Cerebellar nuclear complex (tissue), 1 donor: ENCODE measurements around the gene FBN3.
"Not testable (repeated sequence)": the region's sequence is repeated elsewhere in the genome, so short reads cannot be mapped to it uniquely, and the experiment has no call there.

Source experiments
- DNase-seq, 2 experiments: peaks; one replicate each; lab custom pipeline; 2025; lab: John Stamatoyannopoulos, UW

The FBN3 gene

DNA sequence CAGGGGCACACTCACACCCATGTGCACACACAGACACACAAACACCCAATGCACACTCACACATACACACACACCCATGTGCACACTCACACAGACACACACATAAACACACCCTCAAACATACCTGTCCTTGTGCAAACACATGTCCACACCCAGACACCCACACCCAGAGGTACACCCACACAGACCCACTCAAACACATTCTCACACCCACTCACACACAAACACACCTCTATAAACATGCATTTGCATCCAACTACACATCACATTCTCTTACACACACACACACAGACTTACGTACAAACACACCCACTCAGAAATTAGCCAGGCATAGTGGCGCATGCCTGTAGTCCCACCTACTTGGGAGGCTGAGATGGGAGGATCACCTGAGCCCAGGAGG is 31.4 kb downstream of the FBN3 start:
- no peak for DNase-seq

DNA sequence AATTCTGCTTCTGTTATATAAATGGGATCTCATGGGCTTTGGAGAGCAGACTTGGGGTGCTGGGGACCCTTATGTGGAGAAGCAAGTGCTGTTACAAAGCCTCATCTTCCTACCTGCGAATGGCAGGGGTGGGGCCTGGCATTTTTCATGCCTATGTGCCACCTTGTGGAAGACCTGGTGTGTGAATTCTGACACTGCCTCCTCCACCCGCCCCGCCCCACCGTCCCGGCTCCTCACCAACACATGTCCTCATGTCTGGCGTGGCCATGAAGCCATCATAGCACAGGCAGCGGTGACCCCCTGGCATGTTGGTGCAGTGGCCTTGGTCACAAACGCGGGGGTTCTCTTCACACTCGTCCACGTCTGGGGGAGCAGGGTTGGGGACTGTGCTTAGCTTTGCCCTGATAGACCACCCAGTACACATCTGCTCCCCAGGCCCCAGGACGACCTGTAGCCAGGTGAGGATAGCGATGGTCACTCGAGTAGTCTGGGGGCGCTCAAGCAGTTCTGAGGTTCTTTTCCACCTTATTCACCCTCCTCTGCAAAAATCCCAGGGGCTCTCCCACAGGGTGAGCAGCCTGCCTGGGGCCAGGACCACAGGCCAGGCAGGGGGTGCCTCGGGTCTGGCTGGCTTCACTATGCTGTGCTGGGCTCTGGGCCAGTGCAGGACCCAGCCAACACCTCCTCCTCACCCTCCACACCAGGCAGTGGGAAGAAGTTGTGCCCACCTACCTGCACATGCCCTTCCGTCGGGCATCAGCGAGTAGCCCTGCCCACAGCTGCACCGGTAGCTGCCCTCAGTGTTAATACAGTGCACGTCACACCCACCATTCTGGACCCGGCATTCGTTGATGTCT is 32.7 kb downstream of the FBN3 start:
- no peak for DNase-seq

DNA sequence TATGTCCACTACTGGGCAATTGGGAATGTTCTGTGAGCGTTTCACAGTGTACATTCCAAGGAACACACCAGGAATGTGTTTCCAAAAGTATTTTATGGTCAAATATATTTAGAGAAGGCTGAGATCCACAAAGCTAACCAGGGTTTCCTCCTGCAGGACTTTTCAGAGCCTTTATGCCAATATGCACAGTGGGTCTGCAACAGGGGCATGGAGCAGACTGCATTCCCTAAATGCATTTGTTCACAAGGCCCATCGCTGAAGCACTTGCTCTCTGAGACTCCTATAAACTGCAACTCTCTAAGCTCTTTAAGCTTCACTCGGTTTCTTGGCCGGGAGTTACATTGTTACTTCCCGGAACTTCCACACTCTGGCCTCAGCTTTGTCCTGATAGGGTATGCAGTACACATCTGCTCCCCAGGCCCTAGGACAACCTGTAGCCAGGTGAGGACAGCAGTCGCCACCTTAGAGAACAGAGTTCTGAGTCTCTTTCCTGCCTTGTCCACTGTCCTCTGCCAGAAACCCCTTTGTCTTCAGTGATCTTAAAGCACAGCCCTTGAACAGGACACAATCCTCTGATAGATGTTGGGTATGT is 33.5 kb downstream of the FBN3 start:
- DNase-seq = no peak

GRCh38 chr19:8113017-8113416 is 36.4 kb downstream of the FBN3 start:
- no peak for DNase-seq

DNA sequence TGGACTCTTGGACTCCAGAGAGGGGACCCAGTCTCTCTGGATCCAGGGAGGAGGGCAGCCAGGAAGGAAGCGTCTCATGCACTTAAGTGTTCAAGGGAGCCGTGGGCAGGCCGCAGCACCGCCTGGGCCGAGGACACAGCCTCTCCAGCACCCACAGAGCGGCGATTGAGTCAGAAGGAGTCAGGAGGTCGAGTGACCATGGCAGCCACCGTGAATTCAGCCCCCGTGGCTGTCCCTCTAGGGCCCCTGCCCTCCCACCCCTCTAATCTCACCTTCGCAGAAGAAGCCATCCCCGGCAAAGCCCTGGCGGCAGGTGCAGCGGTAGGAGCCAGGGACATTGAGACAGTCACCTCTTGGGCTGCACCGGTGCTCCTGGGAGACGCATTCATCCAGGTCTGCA is 38.0 kb downstream of the FBN3 start:
- no peak for DNase-seq

GRCh38 chr19:8110931-8111330 is 38.5 kb downstream of the FBN3 start:
- DNase-seq = no peak

DNA sequence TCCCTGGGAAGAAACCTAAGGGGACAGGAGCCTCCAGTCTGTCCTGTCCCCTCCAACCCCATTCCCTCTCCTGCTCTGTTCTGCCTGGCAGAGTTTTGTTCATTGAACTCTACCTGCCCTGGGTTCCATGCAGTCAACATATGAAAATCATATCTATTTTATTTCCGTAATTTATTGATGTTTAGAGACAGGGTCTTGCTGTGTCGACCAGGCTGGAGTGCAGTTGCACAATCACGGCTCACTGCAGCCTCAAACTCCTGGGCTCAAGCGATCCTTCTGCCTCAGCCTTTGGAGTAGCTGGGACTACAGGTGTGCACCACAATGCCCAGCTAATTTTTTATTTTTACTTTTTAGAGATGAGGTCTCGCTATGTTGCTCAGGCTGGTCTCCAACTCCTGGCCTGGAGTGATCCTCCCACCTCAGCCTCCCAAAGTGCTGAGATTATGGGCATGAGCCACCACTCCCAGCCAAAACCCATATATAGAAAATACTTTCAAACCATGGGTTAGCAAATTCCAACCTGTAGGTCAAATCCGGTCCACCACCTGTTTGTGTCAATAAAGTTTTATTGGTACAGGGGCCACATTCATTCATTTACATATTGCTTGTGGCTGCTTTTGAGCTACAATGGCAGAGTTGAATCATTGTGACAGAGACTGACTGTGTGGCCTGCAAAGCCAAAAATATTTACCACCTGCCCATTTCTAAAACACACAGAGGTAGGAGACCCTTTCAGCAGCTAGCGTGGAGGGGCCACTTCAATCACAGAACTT is 39.3 kb downstream of the FBN3 start:
- no peak for DNase-seq

DNA sequence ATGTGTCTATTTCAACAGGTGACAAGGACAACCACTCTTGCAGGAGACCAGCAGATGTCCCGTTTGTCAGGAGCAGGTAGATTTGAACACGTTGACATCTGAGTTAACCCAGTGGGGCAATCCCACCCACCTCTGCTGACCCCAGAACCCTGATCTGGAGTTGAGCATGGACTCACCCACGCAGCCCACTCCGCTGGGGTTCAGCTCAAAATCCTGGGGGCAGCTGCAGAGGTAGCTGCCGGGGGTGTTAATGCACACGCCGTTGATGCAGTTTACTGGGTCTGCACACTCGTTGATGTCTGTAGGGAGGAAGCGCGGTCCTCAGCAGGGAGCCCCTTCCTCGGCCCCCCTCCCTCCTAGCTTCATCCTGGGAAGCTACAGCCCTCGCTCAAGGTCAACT is 39.9 kb downstream of the FBN3 start:
- no peak for DNase-seq

DNA sequence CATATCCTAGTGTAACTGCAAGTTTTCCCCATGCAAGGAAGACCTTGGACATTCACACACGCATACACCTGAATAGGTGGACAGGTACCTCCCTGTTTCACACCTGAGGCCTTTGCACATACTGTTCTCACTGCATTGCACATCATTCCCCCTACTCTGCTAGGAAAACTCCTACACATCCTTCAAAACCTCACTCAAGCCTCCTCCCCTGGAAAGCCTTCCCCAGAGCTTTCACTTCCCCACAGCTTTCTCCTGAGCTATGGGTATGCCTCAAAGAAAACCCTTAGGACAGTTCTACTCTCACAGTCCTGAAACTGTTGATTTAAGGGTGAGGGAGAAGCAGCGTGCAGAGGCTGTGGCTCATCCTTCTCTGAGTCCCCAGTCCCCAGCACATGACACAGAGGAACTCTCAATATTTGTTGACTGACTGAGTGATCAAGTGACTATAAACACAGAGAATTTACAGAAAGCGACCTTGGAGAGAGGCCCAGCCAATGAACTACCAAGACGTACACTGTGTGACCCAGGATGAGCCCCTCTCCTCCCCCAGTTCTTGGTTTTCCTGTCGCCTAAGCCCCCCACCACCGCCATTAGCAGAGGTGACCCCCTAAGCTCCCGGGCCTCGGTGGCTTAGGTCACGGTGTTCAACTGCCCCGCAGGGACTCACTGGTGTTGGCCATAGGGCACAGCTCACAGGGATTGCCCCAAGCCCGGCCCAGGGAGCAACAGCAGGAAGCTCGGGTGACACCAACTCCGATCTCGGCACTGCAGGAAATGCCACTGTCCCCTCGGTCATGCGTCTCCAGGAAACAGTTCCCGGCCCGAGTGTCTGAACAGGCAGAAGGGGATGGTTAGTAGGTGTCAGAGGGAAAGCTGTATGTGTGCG is 40.6 kb downstream of the FBN3 start:
- no peak for DNase-seq

- no peak for DNase-seq
Measured at GRCh38 chr19:8107301-8107903, 42.0 kb downstream of the FBN3 start.

GRCh38 chr19:8105471-8105870 is 43.9 kb downstream of the FBN3 start:
- DNase-seq = no peak

GRCh38 chr19:8101910-8102309 is 47.5 kb downstream of the FBN3 start:
- DNase-seq = not testable (repeated sequence)

GRCh38 chr19:8101311-8101710 is 48.1 kb downstream of the FBN3 start:
- DNase-seq = no peak

- no peak for DNase-seq
Measured at GRCh38 chr19:8097681-8098567, 51.5 kb downstream of the FBN3 start.

- no peak for DNase-seq
Measured at GRCh38 chr19:8097198-8097597, 52.2 kb downstream of the FBN3 start.

DNA sequence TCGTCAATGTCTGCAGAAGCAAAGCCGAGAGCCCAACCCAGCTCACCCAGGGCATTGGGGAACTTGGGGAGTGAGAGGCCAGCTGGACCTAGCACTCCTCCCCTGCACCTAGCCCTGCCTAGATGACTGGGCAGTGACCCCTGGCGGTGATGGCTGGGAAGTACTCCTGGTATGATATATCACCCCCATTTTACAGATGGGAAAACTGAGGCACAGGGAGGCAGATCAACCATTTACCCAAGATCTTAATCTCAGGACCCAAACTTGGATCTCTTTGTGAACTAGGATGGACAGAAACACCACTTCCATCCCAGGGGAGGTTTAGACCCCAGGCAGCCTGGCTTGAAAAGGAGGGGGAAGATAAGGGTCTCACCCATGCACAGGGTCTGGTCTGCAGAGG is 53.3 kb downstream of the FBN3 start:
- no peak for DNase-seq

GRCh38 chr19:8095354-8095886 is 54.0 kb downstream of the FBN3 start:
- no peak for DNase-seq

DNA sequence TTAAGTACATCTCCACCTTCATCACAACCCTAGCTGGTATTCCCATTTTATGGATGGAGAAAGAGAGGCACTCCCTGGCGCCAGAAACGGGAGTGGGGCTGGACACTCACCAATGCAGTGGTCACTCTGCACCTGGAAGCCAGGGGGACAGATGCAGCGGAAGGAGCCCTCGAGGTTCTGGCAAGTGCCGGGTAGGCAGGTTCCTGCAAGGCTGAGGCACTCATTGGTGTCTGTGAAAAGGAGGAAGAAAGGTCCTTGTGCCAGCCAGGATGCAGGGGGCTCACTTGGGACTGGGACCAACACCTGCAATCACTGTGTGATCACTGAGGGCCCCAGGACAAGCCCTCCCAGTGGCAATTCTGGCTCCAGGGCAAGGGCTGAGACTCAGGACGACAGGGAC is 55.1 kb downstream of the FBN3 start:
- no peak for DNase-seq

- no peak for DNase-seq
Measured at GRCh38 chr19:8093740-8094139, 55.7 kb downstream of the FBN3 start.

- no peak for DNase-seq
Measured at GRCh38 chr19:8090950-8091349, 58.4 kb downstream of the FBN3 start.
